Measurements from ENCODE around the gene SYT13.

Gene SYT13

GRCh38 chr11:45267652-45268299 lies 18.4 kb downstream of the SYT13 start:
- H3K9me3 Mint-ChIP-seq: peaks cover 5% of the 10 kb centered on the region
- H3K36me3 Mint-ChIP-seq: no peaks in the 10 kb centered on the region
- peaks cover 38% of the 10 kb centered on the region for H3K27me3 Mint-ChIP-seq
- H3K4me1 Mint-ChIP-seq: no peaks in the 10 kb centered on the region
- H3K4me3 Mint-ChIP-seq: no peak overlapping the region
- H3K27ac Mint-ChIP-seq: no peak overlapping the region
- ATAC-seq: no peak

- no peak for ATAC-seq
- peaks cover 34% of the 10 kb centered on the region for H3K27me3 Mint-ChIP-seq
- H3K36me3 Mint-ChIP-seq: no peaks in the 10 kb centered on the region
Observed at GRCh38 chr11:45267052-45267451, 19.1 kb downstream of the SYT13 start.

GRCh38 chr11:45266676-45267020 lies 19.5 kb downstream of the SYT13 start:
- no peak overlapping the region for H3K27ac Mint-ChIP-seq
- peaks cover 5% of the 10 kb centered on the region for H3K9me3 Mint-ChIP-seq
- H3K27me3 Mint-ChIP-seq: peaks cover 31% of the 10 kb centered on the region

More at GRCh38 chr11:45267052-45267451, 19.1 kb downstream of the SYT13 start:
- no peaks in the 10 kb centered on the region for H3K4me1 Mint-ChIP-seq
- H3K9me3 Mint-ChIP-seq: peaks cover 5% of the 10 kb centered on the region
- H3K4me3 Mint-ChIP-seq: no peak overlapping the region
- no peak overlapping the region for H3K27ac Mint-ChIP-seq

GRCh38 chr11:45265969-45266675 lies 20.0 kb downstream of the SYT13 start:
- peaks cover under 1% of the 10 kb centered on the region for H3K9me3 Mint-ChIP-seq
- H3K4me1 Mint-ChIP-seq: no peaks in the 10 kb centered on the region
- no peak overlapping the region for H3K27ac Mint-ChIP-seq
- H3K27me3 Mint-ChIP-seq: peaks cover 29% of the 10 kb centered on the region
- H3K4me3 Mint-ChIP-seq: no peak overlapping the region
- no peaks in the 10 kb centered on the region for H3K36me3 Mint-ChIP-seq
- ATAC-seq: no peak

More at GRCh38 chr11:45266676-45267020, 19.5 kb downstream of the SYT13 start:
- no peaks in the 10 kb centered on the region for H3K36me3 Mint-ChIP-seq
- H3K4me3 Mint-ChIP-seq: no peak overlapping the region
- H3K4me1 Mint-ChIP-seq: no peaks in the 10 kb centered on the region
- ATAC-seq: no peak

GRCh38 chr11:45264839-45265515 lies 21.2 kb downstream of the SYT13 start:
- H3K36me3 Mint-ChIP-seq: no peaks in the 10 kb centered on the region
- no peaks in the 10 kb centered on the region for H3K9me3 Mint-ChIP-seq
- no peaks in the 10 kb centered on the region for H3K4me1 Mint-ChIP-seq
- no peak for ATAC-seq
- H3K27me3 Mint-ChIP-seq: peaks cover 35% of the 10 kb centered on the region
- no peak overlapping the region for H3K27ac Mint-ChIP-seq
- no peak overlapping the region for H3K4me3 Mint-ChIP-seq

GRCh38 chr11:45263773-45264172 lies 22.4 kb downstream of the SYT13 start:
- Mint-ChIP-seq H3K27me3 (peaks cover 35% of the 10 kb centered on the region), H3K4me3 (no peak overlapping the region), H3K9me3 (no peaks in the 10 kb centered on the region), H3K27ac (no peak overlapping the region), H3K36me3 (no peaks in the 10 kb centered on the region), H3K4me1 (no peaks in the 10 kb centered on the region)
- ATAC-seq: no peak

GRCh38 chr11:45262900-45263299 lies 23.2 kb downstream of the SYT13 start:
- Mint-ChIP-seq H3K27ac (no peak overlapping the region), H3K4me3 (no peak overlapping the region), H3K27me3 (peaks cover 39% of the 10 kb centered on the region), H3K36me3 (no peaks in the 10 kb centered on the region), H3K4me1 (no peaks in the 10 kb centered on the region), H3K9me3 (no peaks in the 10 kb centered on the region)
- no peak for ATAC-seq

- Mint-ChIP-seq H3K36me3 (no peaks in the 10 kb centered on the region), H3K9me3 (no peaks in the 10 kb centered on the region), H3K27ac (no peak overlapping the region), H3K4me3 (no peak overlapping the region), H3K4me1 (no peaks in the 10 kb centered on the region), H3K27me3 (peaks cover 40% of the 10 kb centered on the region)
- ATAC-seq: no peak
Observed at GRCh38 chr11:45260071-45260470, 26.1 kb downstream of the SYT13 start.

GRCh38 chr11:45259592-45259991 lies 26.5 kb downstream of the SYT13 start:
- ATAC-seq: no peak
- Mint-ChIP-seq H3K36me3 (no peaks in the 10 kb centered on the region), H3K27ac (no peak overlapping the region), H3K4me3 (no peak overlapping the region), H3K9me3 (no peaks in the 10 kb centered on the region), H3K27me3 (peaks cover 45% of the 10 kb centered on the region), H3K4me1 (no peaks in the 10 kb centered on the region)

- Mint-ChIP-seq H3K27me3 (peaks cover 48% of the 10 kb centered on the region), H3K4me1 (no peaks in the 10 kb centered on the region), H3K4me3 (no peak overlapping the region), H3K9me3 (no peaks in the 10 kb centered on the region), H3K27ac (no peak overlapping the region), H3K36me3 (no peaks in the 10 kb centered on the region)
- ATAC-seq: no peak
Observed at GRCh38 chr11:45258982-45259530, 27.1 kb downstream of the SYT13 start.

GRCh38 chr11:45254070-45254469 lies 32.1 kb downstream of the SYT13 start:
- H3K9me3 Mint-ChIP-seq: no peaks in the 10 kb centered on the region

GRCh38 chr11:45253640-45254039 lies 32.5 kb downstream of the SYT13 start:
- ATAC-seq: no peak
- Mint-ChIP-seq H3K4me3 (no peak overlapping the region), H3K9me3 (no peaks in the 10 kb centered on the region), H3K27ac (no peak overlapping the region), H3K36me3 (no peaks in the 10 kb centered on the region), H3K27me3 (peaks cover 42% of the 10 kb centered on the region), H3K4me1 (no peaks in the 10 kb centered on the region)

More at GRCh38 chr11:45254070-45254469, 32.1 kb downstream of the SYT13 start:
- no peak overlapping the region for H3K27ac Mint-ChIP-seq
- no peak overlapping the region for H3K4me3 Mint-ChIP-seq
- no peaks in the 10 kb centered on the region for H3K4me1 Mint-ChIP-seq
- no peaks in the 10 kb centered on the region for H3K36me3 Mint-ChIP-seq
- no peak for ATAC-seq
- H3K27me3 Mint-ChIP-seq: peaks cover 42% of the 10 kb centered on the region

- H3K4me3 Mint-ChIP-seq: no peak overlapping the region
- H3K4me1 Mint-ChIP-seq: no peaks in the 10 kb centered on the region
- H3K36me3 Mint-ChIP-seq: no peaks in the 10 kb centered on the region
- ATAC-seq: no peak
- peaks cover 34% of the 10 kb centered on the region for H3K27me3 Mint-ChIP-seq
- H3K9me3 Mint-ChIP-seq: no peaks in the 10 kb centered on the region
- H3K27ac Mint-ChIP-seq: no peak overlapping the region
Observed at GRCh38 chr11:45252877-45253276, 33.3 kb downstream of the SYT13 start.

- no peaks in the 10 kb centered on the region for H3K9me3 Mint-ChIP-seq
- no peaks in the 10 kb centered on the region for H3K4me1 Mint-ChIP-seq
- no peaks in the 10 kb centered on the region for H3K36me3 Mint-ChIP-seq
- no peak overlapping the region for H3K27ac Mint-ChIP-seq
- H3K4me3 Mint-ChIP-seq: no peak overlapping the region
- peak; percentile 65 for ATAC-seq
- peaks cover 38% of the 10 kb centered on the region for H3K27me3 Mint-ChIP-seq
Observed at GRCh38 chr11:45252134-45252856, 33.8 kb downstream of the SYT13 start.
